SU-DHL-6 (cell line): ENCODE data around the gene SCO2.

Experiments
- H2AFZ ChIP-seq: fragments of 200-600 bp; sonication (generic); 2 replicates; pipeline ENCODE4 v1.6.1; 2014; ENCODE audit warnings: low read depth, mild to moderate bottlenecking, moderate library complexity, mixed read lengths, antibody characterized with exemption, low read length; ENCODE audit not compliant: severe bottlenecking
- H3F3A ChIP-seq: fragments of 200-600 bp; shearing (Covaris generic); 2 replicates; pipeline ENCODE4 v1.6.0; 2016; ENCODE audit warnings: antibody characterized with exemption, mild to moderate bottlenecking; ENCODE audit not compliant: insufficient read depth
- H3K27ac ChIP-seq: fragments of 200-600 bp; sonication (generic); 2 replicates; pipeline ENCODE4 v1.5.1; 2016; ENCODE audit warnings: low read depth, mild to moderate bottlenecking, low read length, moderate library complexity, mixed read lengths
- H3K27me3 ChIP-seq: fragments of 200-600 bp; sonication (generic), shearing (Covaris generic); 2 replicates; pipeline ENCODE4 v1.6.0; 2014; ENCODE audit warnings: mild to moderate bottlenecking, low read length
- H3K36me3 ChIP-seq: fragments of 200-600 bp; sonication (generic); 2 replicates; pipeline ENCODE4 v1.6.1; 2014; ENCODE audit warnings: mild to moderate bottlenecking, low read length, mixed read lengths
- H3K4me2 ChIP-seq: fragments of 300-600, 200-600 bp; shearing (Covaris generic), sonication (generic); 2 replicates; pipeline ENCODE4 v1.6.0; 2014; ENCODE audit warnings: low read length, low read depth, mild to moderate bottlenecking; ENCODE audit not compliant: poor library complexity, severe bottlenecking
- H3K4me3 ChIP-seq: fragments of 200-600 bp; sonication (generic); 2 replicates; pipeline ENCODE4 v1.5.1; 2014; ENCODE audit warnings: antibody characterized with exemption, low read length, mild to moderate bottlenecking, mixed read lengths; ENCODE audit not compliant: insufficient read depth, poor library complexity, severe bottlenecking
- H3K79me2 ChIP-seq: fragments of 200-600 bp; sonication (generic); 2 replicates; pipeline ENCODE4 v1.6.1; 2014; ENCODE audit warnings: mild to moderate bottlenecking, low read length, moderate library complexity; ENCODE audit not compliant: insufficient read depth
- H3K9ac ChIP-seq: fragments of 200-600 bp; sonication (generic); 2 replicates; pipeline ENCODE4 v1.7.0; 2014; ENCODE audit warnings: mild to moderate bottlenecking, low read length
- H3K9me2 ChIP-seq: fragments of 200-600 bp; sonication (generic); replicated peaks from 2 replicates; pipeline ENCODE4 v1.6.1; 2014; ENCODE audit warnings: low read length; ENCODE audit not compliant: insufficient read depth
- H3K9me3 ChIP-seq: fragments of 200-600 bp; sonication (generic); 2 replicates; pipeline ENCODE4 v1.6.1; 2014; ENCODE audit warnings: low read length, mixed read lengths; ENCODE audit not compliant: insufficient read depth
- H4K20me1 ChIP-seq: fragments of 200-600 bp; sonication (generic); 2 replicates; pipeline ENCODE4 v1.6.1; 2014; ENCODE audit warnings: low read depth, mild to moderate bottlenecking, antibody characterized with exemption, low read length, moderate library complexity, mixed read lengths
- CTCF ChIP-seq: fragments of 200-600 bp; sonication (generic); IDR thresholded peaks from one replicate; pipeline ENCODE4 v1.5.1; 2017; ENCODE audit warnings: antibody characterized with exemption, mild to moderate bottlenecking, low read length, moderate library complexity; ENCODE audit not compliant: insufficient read depth, poor library complexity, severe bottlenecking
- EZH2phosphoT487 ChIP-seq: fragments of 200-600 bp; sonication (generic), shearing (Covaris generic); conservative IDR thresholded peaks from 2 replicates; pipeline ENCODE4 v1.6.1; 2018; ENCODE audit warnings: mild to moderate bottlenecking, antibody characterized with exemption, low read length, moderate library complexity, mixed read lengths

SCO2 gene

DNA sequence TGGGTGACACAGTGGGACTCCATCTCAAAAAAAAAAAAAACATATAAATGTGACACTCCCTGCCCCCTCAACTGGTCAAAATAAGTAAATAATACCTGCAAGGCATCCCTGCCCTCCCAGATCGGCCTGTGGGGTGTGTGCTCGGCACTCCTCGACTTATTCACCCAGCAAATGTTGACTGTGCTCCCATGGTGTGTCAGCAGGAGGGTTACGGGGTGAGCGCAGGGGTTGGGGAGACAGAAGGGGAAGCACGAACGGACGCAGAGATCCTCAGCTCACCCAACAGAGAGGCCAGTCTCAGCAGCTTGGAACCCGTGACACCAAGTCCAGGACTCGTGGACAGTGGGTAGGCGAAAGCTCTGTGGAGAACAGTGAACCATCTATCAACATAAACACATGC, 45.7 kb downstream of the SCO2 start:
- Histone ChIP-seq H3F3A (0 out of 2 replicates have a peak, but pooled peaks cover 4% of the 10 kb centered on the region), H3K9me2 (no peaks in the 10 kb centered on the region), H3K9ac (no peak overlapping the region), H3K4me2 (no peak overlapping the region), H2AFZ (no peak overlapping the region), H3K4me3 (no peak overlapping the region), H3K9me3 (no peaks in the 10 kb centered on the region), H3K79me2 (no peaks in the 10 kb centered on the region), H3K27ac (no peak overlapping the region), H3K36me3 (no peaks in the 10 kb centered on the region), H3K27me3 (no peaks in the 10 kb centered on the region), H4K20me1 (no peaks in the 10 kb centered on the region)
- TF ChIP-seq EZH2phosphoT487: no peak
- no peak for TF ChIP-seq CTCF

GRCh38 chr22:50477923-50478322, 47.5 kb downstream of the SCO2 start:
- Histone ChIP-seq H3K9me2 (no peaks in the 10 kb centered on the region), H3K36me3 (no peaks in the 10 kb centered on the region), H3K4me3 (no peak overlapping the region), H3K4me2 (no peak overlapping the region), H3K9me3 (no peaks in the 10 kb centered on the region), H2AFZ (no peak overlapping the region), H3K27me3 (no peaks in the 10 kb centered on the region), H3F3A (peaks cover 9% of the 10 kb centered on the region; the same call in 1 of the 2 replicates), H3K79me2 (peaks cover 18% of the 10 kb centered on the region), H3K27ac (no peak overlapping the region), H4K20me1 (no peaks in the 10 kb centered on the region), H3K9ac (no peak overlapping the region)
- no peak for TF ChIP-seq EZH2phosphoT487

- Histone ChIP-seq H3K36me3 (no peaks in the 10 kb centered on the region), H3K9ac (no peak overlapping the region), H3K9me3 (no peaks in the 10 kb centered on the region), H3K27ac (no peak overlapping the region), H3K79me2 (peaks cover 28% of the 10 kb centered on the region), H4K20me1 (no peaks in the 10 kb centered on the region; the same call in 1 of the 2 replicates), H3F3A (peaks cover 18% of the 10 kb centered on the region), H3K9me2 (no peaks in the 10 kb centered on the region), H3K4me3 (no peak overlapping the region), H3K4me2 (no peak overlapping the region), H3K27me3 (no peaks in the 10 kb centered on the region), H2AFZ (no peak overlapping the region)
- no peak for TF ChIP-seq EZH2phosphoT487
- no peak for TF ChIP-seq CTCF
Measured at GRCh38 chr22:50476868-50477267, 48.5 kb downstream of the SCO2 start.

GRCh38 chr22:50475652-50476002, 49.8 kb downstream of the SCO2 start:
- H3K36me3 ChIP-seq: no peaks in the 10 kb centered on the region
- no peak for TF ChIP-seq EZH2phosphoT487
- TF ChIP-seq CTCF: no peak
- H2AFZ ChIP-seq: peak overlapping the region; percentile 93
- H4K20me1 ChIP-seq: no peaks in the 10 kb centered on the region; the same call in 1 of the 2 replicates
- no peak overlapping the region for H3K27ac ChIP-seq
- peak overlapping the region; percentile 61 for H3K4me3 ChIP-seq
- peaks cover 39% of the 10 kb centered on the region for H3K79me2 ChIP-seq
- H3F3A ChIP-seq: peaks cover 30% of the 10 kb centered on the region
- H3K9ac ChIP-seq: peak overlapping the region; percentile 78
- H3K27me3 ChIP-seq: no peaks in the 10 kb centered on the region
- no peaks in the 10 kb centered on the region for H3K9me2 ChIP-seq
- no peaks in the 10 kb centered on the region for H3K9me3 ChIP-seq
- peak overlapping the region; percentile 76 for H3K4me2 ChIP-seq
